ENCODE results near the gene ZBTB40.

ZBTB40 gene

DNA sequence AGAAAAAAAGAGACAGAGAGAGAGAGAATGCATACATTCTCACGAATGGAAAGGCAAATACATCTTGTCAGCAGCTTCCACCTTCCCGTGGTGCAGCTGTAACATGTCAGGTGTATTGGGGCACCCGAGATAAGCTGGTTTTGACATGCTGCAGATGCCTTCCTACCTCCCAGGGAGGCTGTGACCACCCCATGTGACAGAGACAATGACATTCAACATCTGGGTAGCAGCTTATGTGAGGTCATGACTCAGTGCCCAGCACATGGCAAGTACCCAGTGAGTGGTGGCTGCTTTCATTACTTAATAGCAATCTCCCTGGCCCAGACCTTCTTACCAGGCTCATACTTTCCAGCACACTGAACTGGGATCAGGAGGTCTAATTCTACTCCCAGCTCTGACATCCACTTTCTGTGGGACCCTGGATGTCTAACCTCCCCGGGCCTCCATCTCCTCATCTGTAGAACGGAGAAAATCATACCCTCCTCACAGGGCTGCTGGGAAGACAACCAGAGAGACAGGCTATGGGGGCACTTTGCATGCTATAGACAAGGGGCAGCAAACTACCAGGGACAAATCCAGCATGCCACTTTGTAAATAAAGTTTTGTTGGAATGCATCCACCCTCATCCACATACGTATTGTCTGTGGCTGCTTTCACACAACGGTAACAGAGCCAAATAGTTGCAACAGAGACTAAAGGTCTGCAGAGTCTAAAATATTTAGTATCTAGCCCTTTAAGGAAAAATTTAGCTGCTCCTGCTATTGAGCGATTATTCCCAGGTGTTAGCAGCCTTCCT lies 38.5 kb upstream of the ZBTB40 start:
- Histone ChIP-seq H3K27me3 (ENCODE audit: control insufficient read depth, insufficient read depth, low read length, poor library complexity, severe bottlenecking) (no peaks in the 10 kb centered on the region), H3K9me3 (ENCODE audit: control insufficient read depth, low read length) (no peaks in the 10 kb centered on the region), H3K4me3 (ENCODE audit: insufficient read depth, low read depth, low read length) (no peak overlapping the region), H3K36me3 (ENCODE audit: control insufficient read depth, insufficient read depth, low read length) (no peaks in the 10 kb centered on the region), H3K4me1 (ENCODE audit: control insufficient read depth, insufficient read depth, low read length) (no peaks in the 10 kb centered on the region), H3K27ac (ENCODE audit: insufficient read depth, low read depth, low read length, poor library complexity, severe bottlenecking) (no peak overlapping the region)
- 85 to 86% methylated on average over 8 of the region's 8 CpGs for WGBS, 2 experiments

DNA sequence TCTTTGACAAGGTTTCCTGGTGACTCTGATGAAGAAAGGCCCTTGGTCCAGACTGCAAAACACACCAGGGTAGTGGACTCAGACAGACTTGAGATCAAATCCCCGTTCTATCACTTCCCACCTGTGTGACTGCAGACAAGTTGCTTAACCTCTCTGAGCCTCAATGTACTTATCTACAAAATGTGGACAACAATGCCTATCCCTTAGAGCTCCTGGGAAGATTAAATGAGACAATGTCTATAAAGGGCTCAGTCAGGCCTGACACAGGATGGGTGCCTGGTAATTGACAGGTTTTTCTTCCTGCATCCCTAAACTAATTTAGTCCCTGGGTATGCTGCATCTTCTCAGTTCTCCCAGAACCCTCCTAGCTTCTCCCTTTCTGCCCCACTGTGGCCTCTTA lies 37.9 kb upstream of the ZBTB40 start:
- Histone ChIP-seq H3K36me3 (ENCODE audit: control insufficient read depth, insufficient read depth, low read length) (no peaks in the 10 kb centered on the region), H3K27ac (ENCODE audit: insufficient read depth, low read depth, low read length, poor library complexity, severe bottlenecking) (no peak overlapping the region), H3K4me3 (ENCODE audit: insufficient read depth, low read depth, low read length) (no peak overlapping the region), H3K27me3 (ENCODE audit: control insufficient read depth, insufficient read depth, low read length, poor library complexity, severe bottlenecking) (no peaks in the 10 kb centered on the region), H3K4me1 (ENCODE audit: control insufficient read depth, insufficient read depth, low read length) (no peaks in the 10 kb centered on the region), H3K9me3 (ENCODE audit: control insufficient read depth, low read length) (no peaks in the 10 kb centered on the region)
- 0 to 3% methylated on average over 1 of the region's 1 CpG for WGBS, 2 experiments

DNA sequence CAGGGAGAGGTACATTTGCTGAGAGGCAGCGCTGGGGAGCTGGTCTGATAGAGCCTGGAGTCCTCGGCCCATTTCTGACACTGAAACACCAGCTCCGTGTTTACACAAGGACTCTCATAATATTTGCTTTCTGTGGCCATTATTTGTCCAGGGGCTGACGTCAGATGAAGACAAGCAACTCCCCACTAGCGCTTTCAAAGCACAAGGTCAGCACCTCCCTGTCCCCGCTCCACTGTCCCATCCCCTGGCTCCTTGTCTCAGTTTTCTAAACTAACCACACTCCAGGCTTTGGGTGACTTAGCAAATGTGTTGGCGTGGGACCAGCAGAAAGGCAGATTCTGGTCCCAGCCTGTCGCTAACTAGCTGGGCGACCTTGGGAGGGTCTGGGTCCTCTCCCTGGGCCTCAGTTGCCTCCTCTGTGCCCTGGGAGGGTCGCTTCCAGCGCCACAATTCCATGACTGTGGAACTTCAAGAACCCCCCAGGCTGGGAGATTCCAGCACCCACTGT lies 37.4 kb upstream of the ZBTB40 start:
- Histone ChIP-seq H3K27me3 (ENCODE audit: control insufficient read depth, insufficient read depth, low read length, poor library complexity, severe bottlenecking) (no peaks in the 10 kb centered on the region), H3K9me3 (ENCODE audit: control insufficient read depth, low read length) (no peaks in the 10 kb centered on the region), H3K36me3 (ENCODE audit: control insufficient read depth, insufficient read depth, low read length) (no peaks in the 10 kb centered on the region), H3K4me1 (ENCODE audit: control insufficient read depth, insufficient read depth, low read length) (no peaks in the 10 kb centered on the region), H3K27ac (ENCODE audit: insufficient read depth, low read depth, low read length, poor library complexity, severe bottlenecking) (no peak overlapping the region), H3K4me3 (ENCODE audit: insufficient read depth, low read depth, low read length) (no peak overlapping the region)
- WGBS, 2 experiments: 90 to 93% methylated on average over 11 of the region's 11 CpGs

DNA sequence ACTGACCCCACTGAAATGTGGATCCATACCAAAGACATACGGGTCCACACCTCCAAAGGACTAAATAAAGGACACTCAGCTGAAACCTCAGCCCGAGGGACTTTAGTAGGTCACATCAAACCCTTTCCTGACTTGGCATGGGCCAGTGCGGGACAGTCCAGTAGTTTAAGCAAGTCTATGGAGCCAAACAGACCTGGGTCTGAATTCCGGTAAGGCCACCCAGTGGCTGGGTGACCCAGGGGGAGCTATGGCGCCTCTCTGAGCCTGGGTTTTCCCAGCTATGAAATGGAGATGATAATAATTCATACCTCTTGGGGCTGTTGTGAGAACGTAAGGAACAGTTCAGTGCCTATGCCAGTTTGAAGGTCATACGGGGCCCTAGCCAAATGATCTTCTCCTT lies 36.2 kb upstream of the ZBTB40 start:
- Histone ChIP-seq H3K9me3 (ENCODE audit: control insufficient read depth, low read length) (no peaks in the 10 kb centered on the region), H3K4me1 (ENCODE audit: control insufficient read depth, insufficient read depth, low read length) (no peaks in the 10 kb centered on the region), H3K4me3 (ENCODE audit: insufficient read depth, low read depth, low read length) (no peak overlapping the region), H3K27me3 (ENCODE audit: control insufficient read depth, insufficient read depth, low read length, poor library complexity, severe bottlenecking) (no peaks in the 10 kb centered on the region), H3K36me3 (ENCODE audit: control insufficient read depth, insufficient read depth, low read length) (no peaks in the 10 kb centered on the region), H3K27ac (ENCODE audit: insufficient read depth, low read depth, low read length, poor library complexity, severe bottlenecking) (no peak overlapping the region)
- 93 to 96% methylated on average over 7 of the region's 7 CpGs for WGBS, 2 experiments

DNA sequence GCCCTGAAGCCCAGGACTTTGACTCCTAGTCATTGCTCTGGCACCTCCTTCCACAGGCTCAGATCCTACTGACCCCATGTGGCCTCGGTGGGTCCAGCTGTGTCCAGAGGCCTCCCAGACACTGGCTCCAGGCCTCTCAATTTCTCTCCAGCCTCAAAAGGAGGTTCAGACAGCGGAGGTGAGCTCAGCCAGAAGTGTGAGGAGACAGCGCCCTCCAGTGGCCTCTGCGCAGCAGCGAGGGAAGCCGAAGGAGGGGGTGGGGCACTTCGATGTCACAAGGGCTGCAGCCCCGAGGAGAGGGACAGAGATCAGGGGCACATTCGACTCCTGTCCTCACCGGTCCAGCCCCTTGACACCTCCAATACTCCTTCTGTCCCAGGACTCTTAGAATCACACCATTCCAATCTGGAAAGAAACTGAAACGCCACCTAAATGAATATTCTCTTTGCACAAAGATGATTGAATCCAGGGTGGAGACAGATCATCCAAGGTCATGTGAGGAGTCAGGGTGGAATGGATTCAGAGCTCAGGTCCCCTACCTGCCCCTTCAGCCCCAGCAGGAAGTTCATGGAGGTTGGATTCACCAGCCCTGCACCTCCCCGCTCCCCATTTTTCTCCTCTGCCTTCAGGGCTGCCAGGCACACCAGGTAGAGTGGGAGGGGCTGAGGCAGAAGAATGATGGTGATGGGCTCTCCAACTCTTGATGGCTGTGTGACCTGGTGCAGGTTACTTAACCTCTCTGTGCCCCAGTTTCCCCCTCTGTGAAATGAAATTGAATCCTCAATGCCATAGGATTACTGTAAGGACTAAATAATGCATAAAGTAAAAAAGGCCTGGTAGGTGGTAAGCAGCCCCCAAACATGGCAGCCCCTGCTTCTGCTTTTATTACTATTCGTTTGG lies 34.8 kb upstream of the ZBTB40 start:
- Histone ChIP-seq H3K27ac (ENCODE audit: insufficient read depth, low read depth, low read length, poor library complexity, severe bottlenecking) (no peak overlapping the region), H3K27me3 (ENCODE audit: control insufficient read depth, insufficient read depth, low read length, poor library complexity, severe bottlenecking) (no peaks in the 10 kb centered on the region), H3K4me3 (ENCODE audit: insufficient read depth, low read depth, low read length) (no peak overlapping the region), H3K4me1 (ENCODE audit: control insufficient read depth, insufficient read depth, low read length) (no peaks in the 10 kb centered on the region), H3K9me3 (ENCODE audit: control insufficient read depth, low read length) (no peaks in the 10 kb centered on the region), H3K36me3 (ENCODE audit: control insufficient read depth, insufficient read depth, low read length) (no peaks in the 10 kb centered on the region)
- 19 to 22% methylated on average over 12 of the region's 13 CpGs for WGBS, 2 experiments

DNA sequence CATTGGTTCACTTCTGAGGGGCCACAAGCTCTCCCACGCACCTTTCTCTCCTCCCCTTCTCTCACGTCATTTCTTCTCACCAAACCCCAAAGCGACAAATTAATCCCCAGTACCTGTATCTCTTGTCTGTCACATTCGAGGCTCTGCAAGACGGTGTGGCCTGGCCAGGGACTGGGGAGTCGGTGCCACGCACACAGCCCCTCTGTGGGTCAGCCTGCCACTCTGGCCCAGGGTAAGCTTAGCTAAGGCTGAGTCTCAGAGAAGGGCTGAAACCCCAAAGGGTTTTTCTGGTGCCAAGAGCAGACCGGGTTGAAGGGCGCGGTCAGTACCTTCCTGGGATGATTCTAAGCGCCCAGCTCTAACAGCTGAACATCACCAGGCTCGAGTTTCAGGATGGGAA lies 34.2 kb upstream of the ZBTB40 start:
- 90 to 91% methylated on average over 12 of the region's 12 CpGs for WGBS, 2 experiments
- H3K27ac ChIP-seq (ENCODE audit: insufficient read depth, low read depth, low read length, poor library complexity, severe bottlenecking): no peak overlapping the region
- no peak overlapping the region for H3K4me3 ChIP-seq (ENCODE audit: insufficient read depth, low read depth, low read length)
- no peaks in the 10 kb centered on the region for H3K9me3 ChIP-seq (ENCODE audit: control insufficient read depth, low read length)
- H3K4me1 ChIP-seq (ENCODE audit: control insufficient read depth, insufficient read depth, low read length): no peaks in the 10 kb centered on the region
- no peaks in the 10 kb centered on the region for H3K27me3 ChIP-seq (ENCODE audit: control insufficient read depth, insufficient read depth, low read length, poor library complexity, severe bottlenecking)
- no peaks in the 10 kb centered on the region for H3K36me3 ChIP-seq (ENCODE audit: control insufficient read depth, insufficient read depth, low read length)

DNA sequence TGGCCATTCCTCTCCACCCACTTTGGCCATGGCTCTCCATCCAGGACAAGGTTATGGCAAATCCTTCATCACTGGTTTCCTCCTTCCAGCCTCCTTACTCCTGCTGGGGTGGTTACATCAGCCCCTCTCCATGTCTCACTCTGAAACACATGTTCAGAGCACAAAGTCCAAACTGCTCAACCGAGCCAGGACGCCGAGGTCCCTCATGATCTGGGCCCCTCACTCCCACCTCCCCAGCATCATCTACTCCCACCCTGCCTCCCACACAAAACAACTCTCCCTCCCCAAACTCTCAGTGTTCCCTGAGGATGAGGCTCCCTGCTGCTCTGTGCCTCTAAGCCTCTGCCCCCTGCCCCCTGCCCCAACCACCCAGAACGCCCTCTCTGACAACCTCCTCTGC lies 33.3 kb upstream of the ZBTB40 start:
- WGBS, 2 experiments: 70 to 71% methylated on average over 4 of the region's 4 CpGs
- H3K27ac ChIP-seq (ENCODE audit: insufficient read depth, low read depth, low read length, poor library complexity, severe bottlenecking): no peak overlapping the region
- no peaks in the 10 kb centered on the region for H3K9me3 ChIP-seq (ENCODE audit: control insufficient read depth, low read length)
- no peak overlapping the region for H3K4me3 ChIP-seq (ENCODE audit: insufficient read depth, low read depth, low read length)
- H3K4me1 ChIP-seq (ENCODE audit: control insufficient read depth, insufficient read depth, low read length): no peaks in the 10 kb centered on the region
- H3K36me3 ChIP-seq (ENCODE audit: control insufficient read depth, insufficient read depth, low read length): no peaks in the 10 kb centered on the region
- H3K27me3 ChIP-seq (ENCODE audit: control insufficient read depth, insufficient read depth, low read length, poor library complexity, severe bottlenecking): no peaks in the 10 kb centered on the region

DNA sequence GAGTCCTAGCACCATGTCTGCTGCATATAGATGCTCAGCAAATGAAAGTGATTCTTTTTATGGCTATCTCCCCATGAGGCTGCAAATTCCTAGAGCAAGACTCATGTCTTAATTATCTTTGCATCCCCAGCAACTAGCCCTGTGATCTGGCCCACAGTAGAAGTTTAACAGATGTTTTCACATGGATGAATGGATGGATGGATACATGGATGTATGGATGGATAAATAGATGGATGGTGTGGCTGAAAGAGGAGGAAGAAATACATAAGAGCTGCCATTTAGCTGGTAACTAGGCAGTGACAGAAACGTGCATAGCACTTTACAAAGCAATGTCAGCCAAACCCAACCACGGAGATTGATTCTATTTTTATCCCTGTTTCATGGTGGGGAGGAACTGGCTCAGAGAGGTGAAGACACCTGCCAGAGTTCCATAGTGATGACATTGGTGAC lies 32.7 kb upstream of the ZBTB40 start:
- Histone ChIP-seq H3K9me3 (ENCODE audit: control insufficient read depth, low read length) (no peaks in the 10 kb centered on the region), H3K27me3 (ENCODE audit: control insufficient read depth, insufficient read depth, low read length, poor library complexity, severe bottlenecking) (no peaks in the 10 kb centered on the region), H3K36me3 (ENCODE audit: control insufficient read depth, insufficient read depth, low read length) (no peaks in the 10 kb centered on the region), H3K4me3 (ENCODE audit: insufficient read depth, low read depth, low read length) (no peak overlapping the region), H3K4me1 (ENCODE audit: control insufficient read depth, insufficient read depth, low read length) (no peaks in the 10 kb centered on the region), H3K27ac (ENCODE audit: insufficient read depth, low read depth, low read length, poor library complexity, severe bottlenecking) (no peak overlapping the region)
- WGBS, 2 experiments: 16 to 22% methylated on average over 2 of the region's 2 CpGs

DNA sequence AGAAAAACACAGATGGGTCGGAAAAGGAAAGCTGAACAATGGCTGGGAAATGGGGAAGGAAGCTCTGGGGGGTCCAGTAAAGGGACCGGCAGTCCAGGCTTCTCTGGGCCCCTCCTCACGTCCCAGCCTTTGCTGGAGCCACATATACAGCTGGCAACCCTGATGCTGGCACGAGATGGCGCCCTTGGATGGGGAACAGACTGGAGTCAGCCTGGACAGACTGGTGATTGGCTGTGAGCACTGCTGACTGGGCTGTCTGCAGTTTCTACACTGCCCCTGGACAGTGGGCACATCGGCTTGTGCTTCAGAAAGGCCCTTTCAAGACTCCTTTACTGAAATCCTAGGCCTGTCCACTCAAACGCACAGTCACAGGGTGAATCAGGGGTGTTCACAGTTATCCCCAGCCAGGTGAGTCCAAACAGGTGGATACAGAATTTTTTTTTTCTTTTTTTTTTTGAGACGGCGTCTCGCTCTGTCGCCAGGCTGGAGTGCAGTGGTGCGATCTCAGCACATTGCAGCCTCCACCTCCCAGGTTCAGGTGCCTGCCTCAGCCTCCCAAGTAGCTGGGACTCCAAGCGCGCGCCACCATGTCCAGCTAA lies 31.1 kb upstream of the ZBTB40 start:
- 58 to 62% methylated on average over 15 of the region's 15 CpGs for WGBS, 2 experiments
- no peak overlapping the region for H3K4me3 ChIP-seq (ENCODE audit: insufficient read depth, low read depth, low read length)
- no peaks in the 10 kb centered on the region for H3K4me1 ChIP-seq (ENCODE audit: control insufficient read depth, insufficient read depth, low read length)
- no peak overlapping the region for H3K27ac ChIP-seq (ENCODE audit: insufficient read depth, low read depth, low read length, poor library complexity, severe bottlenecking)
- no peaks in the 10 kb centered on the region for H3K36me3 ChIP-seq (ENCODE audit: control insufficient read depth, insufficient read depth, low read length)
- no peaks in the 10 kb centered on the region for H3K27me3 ChIP-seq (ENCODE audit: control insufficient read depth, insufficient read depth, low read length, poor library complexity, severe bottlenecking)
- H3K9me3 ChIP-seq (ENCODE audit: control insufficient read depth, low read length): no peaks in the 10 kb centered on the region

DNA sequence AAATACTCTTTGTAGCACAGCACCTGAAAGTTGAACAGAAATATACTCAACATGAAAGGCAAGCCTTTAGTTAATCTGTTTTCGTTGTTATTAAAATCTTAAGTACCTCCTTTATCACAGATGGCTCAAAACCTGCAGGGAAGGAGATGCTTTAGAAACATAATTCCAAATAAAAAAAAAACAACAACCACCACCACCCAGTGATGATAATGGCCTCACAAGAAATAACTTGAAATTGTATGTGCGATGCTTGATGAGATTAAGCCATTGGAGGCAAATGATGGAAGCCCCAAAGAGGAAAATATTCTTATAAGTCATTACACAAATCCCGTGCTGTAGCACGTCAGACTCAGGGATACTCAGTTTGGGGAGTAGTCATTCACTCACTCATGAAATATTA lies 24.9 kb upstream of the ZBTB40 start:
- WGBS, 2 experiments: 95 to 97% methylated on average over 4 of the region's 4 CpGs
- no peak overlapping the region for H3K27ac ChIP-seq (ENCODE audit: insufficient read depth, low read depth, low read length, poor library complexity, severe bottlenecking)
- no peak overlapping the region for H3K4me3 ChIP-seq (ENCODE audit: insufficient read depth, low read depth, low read length)
- H3K9me3 ChIP-seq (ENCODE audit: control insufficient read depth, low read length): no peaks in the 10 kb centered on the region
- no peaks in the 10 kb centered on the region for H3K27me3 ChIP-seq (ENCODE audit: control insufficient read depth, insufficient read depth, low read length, poor library complexity, severe bottlenecking)
- H3K36me3 ChIP-seq (ENCODE audit: control insufficient read depth, insufficient read depth, low read length): no peaks in the 10 kb centered on the region
- no peaks in the 10 kb centered on the region for H3K4me1 ChIP-seq (ENCODE audit: control insufficient read depth, insufficient read depth, low read length)
